OCI-LY3 (cell line): ENCODE measurements around the gene CACNA1C.

Experiments used
- H2AFZ ChIP-seq: fragments of 200-600, 300-600 bp; shearing (Covaris generic); 2 replicates; pipeline ENCODE4 v1.6.0; 2014; ENCODE audit warnings: antibody characterized with exemption, low read depth, low read length
- H3K27ac ChIP-seq: fragments of 200-600, 300-600 bp; sonication (generic); 2 replicates; pipeline ENCODE4 v1.5.1; 2014; ENCODE audit warnings: mild to moderate bottlenecking, low read length, moderate library complexity, mixed read lengths
- H3K27me3 ChIP-seq: fragments of 200-600, 300-600 bp; sonication (generic); 2 replicates; pipeline ENCODE4 v1.6.1; 2014; ENCODE audit warnings: low read depth, low read length, mixed read lengths
- H3K36me3 ChIP-seq: fragments of 200-600, 300-600 bp; sonication (generic); replicated peaks from 2 replicates; pipeline ENCODE3; 2014; ENCODE audit warnings: low read depth, low read length, mixed read lengths
- H3K4me1 ChIP-seq: fragments of 300-600, 200-600 bp; sonication (generic); 2 replicates; pipeline ENCODE4 v1.6.1; 2014; ENCODE audit warnings: low read length, mixed read lengths
- H3K4me2 ChIP-seq: fragments of 200-600, 300-600 bp; sonication (generic); 2 replicates; pipeline ENCODE4 v1.6.1; 2014; ENCODE audit warnings: low read length, mixed read lengths
- H3K4me3 ChIP-seq: fragments of 300-600, 200-600 bp; sonication (generic); 2 replicates; pipeline ENCODE4 v1.5.1; 2014; ENCODE audit warnings: antibody characterized with exemption, mild to moderate bottlenecking, low read length, moderate library complexity
- H3K79me2 ChIP-seq: fragments of 300-600, 200-600 bp; shearing (Covaris generic); 2 replicates; pipeline ENCODE4 v1.6.1; 2014; ENCODE audit warnings: mild to moderate bottlenecking, low read length, mixed read lengths
- H3K9ac ChIP-seq: fragments of 300-600, 200-600 bp; shearing (Covaris generic); 2 replicates; pipeline ENCODE4 v1.6.0; 2014; ENCODE audit warnings: mild to moderate bottlenecking, low read length, moderate library complexity
- H3K9me3 ChIP-seq: fragments of 200-600, 300-600 bp; shearing (Covaris generic); 2 replicates; pipeline ENCODE4 v1.6.1; 2014; ENCODE audit warnings: low read length, mixed read lengths; ENCODE audit not compliant: insufficient read depth
- H4K20me1 ChIP-seq: fragments of 200-600, 300-600 bp; sonication (generic); 2 replicates; pipeline ENCODE4 v1.6.1; 2016; ENCODE audit warnings: low read length, mixed read lengths; ENCODE audit not compliant: insufficient read depth
- EZH2phosphoT487 ChIP-seq: fragments of 200-600 bp; shearing (Covaris generic); IDR thresholded peaks from 2 replicates; pipeline ENCODE4 v1.6.1; 2018; ENCODE audit warnings: antibody characterized with exemption, mixed run types, low read depth
- TF ChIP-seq, protein P1 (sequence below): fragments of 200-600, 300-600 bp; sonication (generic); IDR thresholded peaks from 2 replicates; pipeline ENCODE4 v1.5.1; 2014; ENCODE audit warnings: antibody characterized with exemption, low read length, low read depth

CACNA1C gene

DNA sequence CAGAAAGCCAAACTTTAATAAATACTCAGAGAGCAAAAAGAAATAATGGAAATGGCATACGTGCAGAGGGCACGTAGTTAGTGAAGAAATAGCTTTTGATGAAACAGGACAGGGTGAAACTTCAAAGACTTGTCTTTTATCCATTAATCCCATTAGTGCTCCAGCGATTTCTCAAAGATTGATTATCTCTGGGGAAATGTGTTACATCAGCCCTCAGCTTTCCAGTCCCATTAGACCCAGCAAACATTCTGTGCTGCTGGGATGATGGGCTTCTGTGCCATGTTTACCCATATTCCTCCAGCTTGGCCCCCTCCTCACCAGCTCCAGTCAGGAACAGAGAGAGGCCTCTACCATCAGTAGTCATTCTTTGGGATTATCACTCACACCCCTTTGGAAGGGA is 113.1 kb downstream of the CACNA1C start:
- Histone ChIP-seq H4K20me1 (no peaks in the 10 kb centered on the region), H3K36me3 (no peaks in the 10 kb centered on the region), H2AFZ (no peak overlapping the region), H3K9ac (no peak overlapping the region), H3K4me2 (no peak overlapping the region), H3K27me3 (peaks cover 34% of the 10 kb centered on the region), H3K79me2 (no peaks in the 10 kb centered on the region), H3K4me1 (no peaks in the 10 kb centered on the region), H3K27ac (no peak overlapping the region), H3K9me3 (peaks cover 5% of the 10 kb centered on the region; the same call in 1 of the 2 replicates), H3K4me3 (no peak overlapping the region)
- no peak for TF ChIP-seq EZH2phosphoT487
- TF ChIP-seq, protein P1, sequence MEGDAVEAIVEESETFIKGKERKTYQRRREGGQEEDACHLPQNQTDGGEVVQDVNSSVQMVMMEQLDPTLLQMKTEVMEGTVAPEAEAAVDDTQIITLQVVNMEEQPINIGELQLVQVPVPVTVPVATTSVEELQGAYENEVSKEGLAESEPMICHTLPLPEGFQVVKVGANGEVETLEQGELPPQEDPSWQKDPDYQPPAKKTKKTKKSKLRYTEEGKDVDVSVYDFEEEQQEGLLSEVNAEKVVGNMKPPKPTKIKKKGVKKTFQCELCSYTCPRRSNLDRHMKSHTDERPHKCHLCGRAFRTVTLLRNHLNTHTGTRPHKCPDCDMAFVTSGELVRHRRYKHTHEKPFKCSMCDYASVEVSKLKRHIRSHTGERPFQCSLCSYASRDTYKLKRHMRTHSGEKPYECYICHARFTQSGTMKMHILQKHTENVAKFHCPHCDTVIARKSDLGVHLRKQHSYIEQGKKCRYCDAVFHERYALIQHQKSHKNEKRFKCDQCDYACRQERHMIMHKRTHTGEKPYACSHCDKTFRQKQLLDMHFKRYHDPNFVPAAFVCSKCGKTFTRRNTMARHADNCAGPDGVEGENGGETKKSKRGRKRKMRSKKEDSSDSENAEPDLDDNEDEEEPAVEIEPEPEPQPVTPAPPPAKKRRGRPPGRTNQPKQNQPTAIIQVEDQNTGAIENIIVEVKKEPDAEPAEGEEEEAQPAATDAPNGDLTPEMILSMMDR, result no peak

DNA sequence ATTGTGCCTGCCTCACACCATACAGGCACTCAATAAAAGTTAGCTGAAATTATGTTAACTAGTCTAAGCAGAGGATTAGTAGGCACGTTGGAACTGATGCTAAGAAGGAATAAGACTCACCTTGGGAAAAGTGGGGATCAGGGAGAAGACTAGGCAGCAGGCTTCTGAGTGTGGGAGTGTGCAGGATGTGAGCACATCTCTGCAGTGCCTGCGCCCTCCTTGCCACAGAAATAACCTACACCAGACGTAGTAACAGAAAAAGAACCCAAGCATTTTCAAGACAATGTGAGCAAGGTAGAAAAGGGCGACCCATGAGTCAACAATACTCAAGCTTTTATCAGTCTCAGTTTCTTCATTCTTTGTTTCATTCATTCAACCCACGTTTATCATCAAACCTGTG is 113.9 kb downstream of the CACNA1C start:
- Histone ChIP-seq H3K4me3 (no peak overlapping the region), H3K4me1 (no peaks in the 10 kb centered on the region), H3K27me3 (peaks cover 34% of the 10 kb centered on the region), H4K20me1 (no peaks in the 10 kb centered on the region), H3K36me3 (no peaks in the 10 kb centered on the region), H3K4me2 (no peak overlapping the region), H3K9ac (no peak overlapping the region), H2AFZ (no peak overlapping the region), H3K9me3 (peaks cover 5% of the 10 kb centered on the region; the same call in 1 of the 2 replicates), H3K79me2 (no peaks in the 10 kb centered on the region), H3K27ac (no peak overlapping the region)
- TF ChIP-seq EZH2phosphoT487, result no peak
- TF ChIP-seq, protein P1, result no peak

DNA sequence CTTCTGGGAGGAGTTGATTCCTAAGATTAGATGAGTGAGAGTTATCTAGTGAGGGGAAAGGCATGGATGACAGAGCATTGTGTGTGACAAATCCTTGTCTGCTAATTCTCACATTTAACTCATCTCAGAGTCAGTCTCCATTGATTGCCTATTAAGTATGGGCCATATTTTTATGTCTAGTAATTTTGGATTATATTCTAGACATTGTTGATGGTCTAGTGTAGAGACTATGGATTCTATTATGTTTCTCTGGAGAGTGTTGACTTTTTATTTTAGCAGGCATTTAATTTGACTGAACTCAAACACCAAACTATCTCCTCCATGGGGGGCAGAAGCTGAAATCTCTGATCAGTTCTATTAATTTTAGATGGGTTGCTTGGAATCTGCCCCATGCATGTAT is 114.4 kb downstream of the CACNA1C start:
- Histone ChIP-seq H3K4me1 (no peaks in the 10 kb centered on the region), H3K36me3 (no peaks in the 10 kb centered on the region), H3K79me2 (no peaks in the 10 kb centered on the region), H2AFZ (no peak overlapping the region), H3K9me3 (peaks cover 5% of the 10 kb centered on the region; the same call in 1 of the 2 replicates), H3K27ac (no peak overlapping the region), H4K20me1 (no peaks in the 10 kb centered on the region), H3K4me3 (no peak overlapping the region), H3K27me3 (peaks cover 34% of the 10 kb centered on the region), H3K9ac (no peak overlapping the region), H3K4me2 (no peak overlapping the region)
- TF ChIP-seq, protein P1, result no peak
- no peak for TF ChIP-seq EZH2phosphoT487

DNA sequence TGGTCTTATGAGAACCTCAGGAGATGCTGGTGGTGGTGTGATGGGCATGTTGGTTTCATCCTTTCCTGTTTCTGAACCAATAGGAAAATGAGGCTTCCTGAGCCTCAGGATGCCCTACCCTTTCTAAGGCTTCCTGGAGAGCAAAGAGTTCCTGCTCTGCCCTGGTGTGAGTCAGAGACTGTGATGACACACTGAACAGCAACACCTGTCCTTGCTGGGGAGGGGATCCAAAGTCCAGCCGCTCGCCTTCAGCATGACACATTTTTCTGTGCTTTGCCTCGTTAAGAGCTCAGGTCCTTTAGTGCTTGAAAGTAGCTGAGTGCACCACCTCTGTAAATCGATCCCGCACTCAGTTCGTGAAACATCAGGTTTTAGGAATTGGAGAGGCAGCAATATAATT is 116.0 kb downstream of the CACNA1C start:
- Histone ChIP-seq H3K79me2 (no peaks in the 10 kb centered on the region), H3K4me2 (no peak overlapping the region)
- no peak for TF ChIP-seq EZH2phosphoT487
- TF ChIP-seq, protein P1, result no peak

More for the DNA sequence above, 116.0 kb downstream of the CACNA1C start:
- no peak overlapping the region for H3K4me3 ChIP-seq
- no peak overlapping the region for H3K9ac ChIP-seq
- H2AFZ ChIP-seq, result no peak overlapping the region
- H3K9me3 ChIP-seq, result peaks cover 5% of the 10 kb centered on the region; the same call in 1 of the 2 replicates
- no peaks in the 10 kb centered on the region for H3K4me1 ChIP-seq
- H4K20me1 ChIP-seq, result no peaks in the 10 kb centered on the region
- no peak overlapping the region for H3K27ac ChIP-seq
- H3K27me3 ChIP-seq, result peaks cover 40% of the 10 kb centered on the region
- no peaks in the 10 kb centered on the region for H3K36me3 ChIP-seq
